Gastroesophageal sphincter (tissue), 3 donors: ENCODE data around the gene KLF6.

ENCODE experiments used
- POLR2AphosphoS5 ChIP-seq: sonication (generic); formaldehyde crosslinking; IDR thresholded peaks from one replicate; pipeline ENCODE4 v1.6.1; 2017; ENCODE audit warnings: antibody characterized with exemption
- TF ChIP-seq, protein P1 (sequence below), 4 experiments: fragments of 200-600 bp in 2 of 4; fragments of 450-650 bp in 2 of 4; sonication (generic) in 1 of 4; IDR thresholded peaks; one replicate each; pipeline ENCODE4 v1.5.1; 2017 to 2019; ENCODE audit warnings: antibody characterized with exemption in 4 of 4, mild to moderate bottlenecking in 2 of 4, moderate library complexity in 2 of 4

DNA sequence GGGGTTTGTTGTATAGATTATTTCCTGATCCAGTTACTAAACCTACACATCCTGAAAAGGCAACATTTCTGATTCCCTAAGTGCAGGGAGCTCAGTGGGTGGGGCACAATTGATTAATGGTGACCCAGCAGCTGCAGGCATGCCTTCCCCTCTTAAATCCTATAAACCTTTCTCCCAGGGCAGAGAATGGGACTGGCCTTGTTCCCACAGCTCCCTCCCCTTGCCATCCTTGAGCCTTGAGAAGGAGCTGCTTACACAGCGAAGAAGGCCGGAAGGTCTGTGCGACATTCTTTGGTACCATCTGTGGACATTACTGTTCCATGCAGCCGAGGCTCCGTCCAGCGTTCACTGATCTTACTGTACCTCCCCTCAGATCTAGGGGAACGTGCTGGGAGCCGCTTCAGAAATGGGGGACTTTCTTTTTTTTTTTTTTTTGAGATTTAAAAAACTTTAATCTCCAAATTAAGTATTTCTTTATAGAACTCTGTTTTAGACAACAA, 14.3 kb downstream of the KLF6 start:
- no peak for TF ChIP-seq POLR2AphosphoS5
- TF ChIP-seq, protein P1, sequence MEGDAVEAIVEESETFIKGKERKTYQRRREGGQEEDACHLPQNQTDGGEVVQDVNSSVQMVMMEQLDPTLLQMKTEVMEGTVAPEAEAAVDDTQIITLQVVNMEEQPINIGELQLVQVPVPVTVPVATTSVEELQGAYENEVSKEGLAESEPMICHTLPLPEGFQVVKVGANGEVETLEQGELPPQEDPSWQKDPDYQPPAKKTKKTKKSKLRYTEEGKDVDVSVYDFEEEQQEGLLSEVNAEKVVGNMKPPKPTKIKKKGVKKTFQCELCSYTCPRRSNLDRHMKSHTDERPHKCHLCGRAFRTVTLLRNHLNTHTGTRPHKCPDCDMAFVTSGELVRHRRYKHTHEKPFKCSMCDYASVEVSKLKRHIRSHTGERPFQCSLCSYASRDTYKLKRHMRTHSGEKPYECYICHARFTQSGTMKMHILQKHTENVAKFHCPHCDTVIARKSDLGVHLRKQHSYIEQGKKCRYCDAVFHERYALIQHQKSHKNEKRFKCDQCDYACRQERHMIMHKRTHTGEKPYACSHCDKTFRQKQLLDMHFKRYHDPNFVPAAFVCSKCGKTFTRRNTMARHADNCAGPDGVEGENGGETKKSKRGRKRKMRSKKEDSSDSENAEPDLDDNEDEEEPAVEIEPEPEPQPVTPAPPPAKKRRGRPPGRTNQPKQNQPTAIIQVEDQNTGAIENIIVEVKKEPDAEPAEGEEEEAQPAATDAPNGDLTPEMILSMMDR (IDR thresholded peaks at IDR 0.05): no peak
